Activated CD4-positive, alpha-beta memory T cell treated with anti-CD3 and anti-CD28 coated beads, Interleukin-2, amount 10 ng/mL, durations not matched to agents 7 days and 5 days (primary cell): Measurements from ENCODE around the gene ZBED1. TPM values are rescaled to one million over a fixed set of nuclear protein-coding genes. Genes with fewer than 3 reads are reported as not detected.
"Not testable (repeated sequence)": the region's sequence is repeated elsewhere in the genome, so short reads cannot be mapped to it uniquely, and the experiment has no call there.

Experiments
- CTCF ChIA-PET: fragments of 350-600 bp; sonication (Branson Sonifier 250); formaldehyde crosslinking; loops from one replicate; lab custom pipeline; 2021; ENCODE audit warnings: antibody characterized with exemption, inconsistent platforms; lab: Charles Lee
- POLR2A ChIA-PET: fragments of 350-600 bp; sonication (Branson Sonifier 250); formaldehyde crosslinking; loops from one replicate; lab custom pipeline; 2021; ENCODE audit warnings: antibody characterized with exemption; lab: Charles Lee
- DNase-seq: peaks from one replicate; pipeline ENCODE4 v3.0.0-alpha.2; 2020
- H3K27ac Mint-ChIP-seq: one replicate; pipeline ENCODE4 v1.8.0; 2021; ENCODE audit warnings: mild to moderate bottlenecking, mixed read lengths
- H3K27me3 Mint-ChIP-seq: one replicate; pipeline ENCODE4 v1.8.0; 2021; ENCODE audit warnings: mixed read lengths
- H3K36me3 Mint-ChIP-seq: one replicate; pipeline ENCODE4 v1.8.0; 2021; ENCODE audit warnings: low read depth, mixed read lengths
- H3K4me1 Mint-ChIP-seq: one replicate; pipeline ENCODE4 v1.8.0; 2021; ENCODE audit warnings: mixed read lengths
- H3K4me3 Mint-ChIP-seq: one replicate; pipeline ENCODE4 v1.8.0; 2021; ENCODE audit warnings: mild to moderate bottlenecking, mixed read lengths
- H3K9me3 Mint-ChIP-seq: one replicate; pipeline ENCODE4 v1.8.0; 2021; ENCODE audit warnings: mixed read lengths
- total RNA-seq, 2 experiments: library from RNA; stranded (reverse); gene quantifications; one replicate each; pipeline ENCODE4 v1.2.3, GENCODE V29; 2021

ZBED1 gene
- total RNA-seq, 2 experiments from 2014 or later = 29.6 to 31.0 TPM

DNA sequence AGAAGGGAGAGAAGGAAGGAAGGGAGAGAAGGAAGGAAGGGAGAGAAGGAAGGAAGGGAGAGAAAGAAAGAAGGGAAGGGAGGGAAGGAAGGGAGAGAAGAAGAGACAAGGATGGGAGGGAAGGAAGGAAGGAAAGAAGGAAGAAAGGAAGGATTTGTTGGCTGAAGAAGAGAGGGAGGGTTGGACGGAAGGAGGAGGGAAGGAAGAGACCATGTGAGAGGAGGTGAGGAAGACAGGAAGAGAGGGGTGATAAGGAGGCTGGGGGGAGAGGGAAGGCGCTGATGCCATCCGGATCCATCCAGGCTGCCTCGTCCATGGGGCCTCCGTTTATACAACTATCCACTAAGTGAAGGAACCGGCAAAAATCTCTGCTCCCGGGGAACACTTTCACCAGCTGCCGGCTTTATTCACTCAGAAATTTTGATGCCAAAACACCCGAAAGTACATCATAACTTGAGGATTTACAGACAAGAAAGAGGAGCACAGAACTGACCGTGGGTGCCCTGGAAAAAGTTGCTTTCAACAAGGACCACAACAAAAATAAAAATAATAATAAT is 14.9 kb downstream of the ZBED1 start:
- Mint-ChIP-seq H3K4me1 (no peaks in the 10 kb centered on the region), H3K27ac (no peak overlapping the region), H3K9me3 (no peaks in the 10 kb centered on the region), H3K27me3 (no peaks in the 10 kb centered on the region), H3K4me3 (no peak overlapping the region), H3K36me3 (peaks cover 27% of the 10 kb centered on the region)
- no peak for DNase-seq
- ChIA-PET POLR2A (no interaction called here), CTCF (no interaction called here)

DNA sequence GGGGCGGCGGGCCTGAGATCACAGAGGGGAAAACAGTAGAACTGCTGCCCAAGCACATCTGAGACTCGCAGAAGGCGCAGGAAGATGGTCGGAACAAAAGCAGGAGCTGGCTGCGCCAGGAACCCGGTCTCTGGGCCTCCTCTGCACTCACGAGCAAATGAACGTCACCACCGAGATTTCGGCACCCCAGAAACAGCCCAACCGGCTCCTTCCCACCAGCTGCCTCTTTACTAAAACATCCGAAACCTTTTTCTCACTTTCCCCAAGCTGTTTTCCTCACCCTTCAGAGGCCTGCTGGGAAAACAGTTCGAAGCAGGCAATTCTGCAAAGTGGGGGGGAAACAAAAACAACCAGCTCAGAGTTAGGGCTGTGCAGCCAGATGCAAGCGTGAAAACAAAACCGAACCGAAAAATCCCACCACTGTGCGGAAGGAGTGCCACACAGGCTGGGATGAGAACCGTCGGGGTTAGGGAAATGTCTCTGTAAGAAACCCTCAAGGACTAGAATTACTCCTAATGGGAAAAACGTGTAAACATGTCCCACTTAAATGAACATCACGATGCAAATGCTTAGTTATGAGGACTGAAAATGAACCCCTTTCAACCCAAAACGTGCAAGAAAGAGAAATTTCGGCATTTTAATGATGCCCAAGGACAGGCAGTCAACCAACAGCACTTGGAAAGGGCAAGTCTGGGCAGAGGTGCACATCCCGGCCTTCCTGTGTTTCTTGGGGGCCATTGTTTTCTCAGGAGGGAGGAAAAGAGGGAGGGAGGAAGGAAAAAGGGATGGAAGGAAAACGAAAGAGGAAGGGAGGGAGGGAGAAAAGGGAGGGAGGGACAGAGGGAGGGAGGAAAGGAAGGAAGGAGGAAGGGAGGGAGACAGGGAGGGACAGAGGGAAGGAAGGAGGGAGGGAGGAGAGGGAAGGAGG is 15.8 kb downstream of the ZBED1 start:
- ChIA-PET CTCF (no interaction called here), POLR2A (no interaction called here)
- no peaks in the 10 kb centered on the region for H3K4me1 Mint-ChIP-seq
- H3K9me3 Mint-ChIP-seq = peaks cover 3% of the 10 kb centered on the region
- H3K27me3 Mint-ChIP-seq = no peaks in the 10 kb centered on the region
- no peak overlapping the region for H3K27ac Mint-ChIP-seq
- H3K36me3 Mint-ChIP-seq = peaks cover 30% of the 10 kb centered on the region
- no peak for DNase-seq
- no peak overlapping the region for H3K4me3 Mint-ChIP-seq

GRCh38 chrX:2484256-2484655 is 16.5 kb downstream of the ZBED1 start:
- CTCF ChIA-PET = no interaction called here
- POLR2A ChIA-PET = no interaction called here
- H3K27ac Mint-ChIP-seq = no peak overlapping the region
- DNase-seq = no peak
- H3K4me1 Mint-ChIP-seq = no peaks in the 10 kb centered on the region
- H3K27me3 Mint-ChIP-seq = no peaks in the 10 kb centered on the region
- no peak overlapping the region for H3K4me3 Mint-ChIP-seq
- H3K9me3 Mint-ChIP-seq = peaks cover 7% of the 10 kb centered on the region
- H3K36me3 Mint-ChIP-seq = peaks cover 28% of the 10 kb centered on the region

DNA sequence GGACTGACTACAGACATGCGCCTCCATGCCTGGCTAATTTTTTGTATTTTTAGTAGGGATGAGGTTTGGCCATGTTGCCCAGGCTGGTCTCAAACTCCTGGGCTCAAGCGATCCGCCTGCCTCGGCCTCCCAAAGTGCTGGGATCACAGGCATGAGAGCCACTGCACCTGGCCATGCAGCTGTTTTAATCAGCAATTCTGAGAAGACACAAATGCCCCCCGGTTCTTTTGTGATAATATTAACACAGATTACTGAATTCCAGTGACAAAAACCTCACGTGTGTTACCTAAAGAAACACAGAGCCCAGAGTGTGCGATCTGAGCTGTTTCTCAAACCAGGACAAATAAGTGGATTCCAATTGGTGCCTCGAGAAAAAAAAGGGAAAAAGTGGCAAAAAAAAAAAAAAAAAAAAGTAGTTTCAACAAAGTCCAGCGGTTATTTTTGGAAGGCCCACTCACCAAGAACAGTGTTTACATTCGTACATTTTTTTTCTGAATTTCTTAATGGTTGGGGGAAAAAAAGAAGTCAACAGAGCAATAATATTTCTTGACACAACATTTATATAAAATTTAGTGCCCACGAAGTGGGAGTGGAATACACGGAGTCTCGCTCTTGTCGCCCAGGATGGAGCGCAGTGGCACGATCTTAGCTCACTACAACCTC is 17.2 kb downstream of the ZBED1 start:
- H3K9me3 Mint-ChIP-seq = peaks cover 7% of the 10 kb centered on the region
- peaks cover 21% of the 10 kb centered on the region for H3K36me3 Mint-ChIP-seq
- ChIA-PET CTCF (no interaction called here), POLR2A (no interaction called here)
- no peaks in the 10 kb centered on the region for H3K27me3 Mint-ChIP-seq
- H3K4me1 Mint-ChIP-seq = no peaks in the 10 kb centered on the region
- no peak for DNase-seq
- H3K4me3 Mint-ChIP-seq = no peak overlapping the region
- H3K27ac Mint-ChIP-seq = no peak overlapping the region

- DNase-seq, H3K4me1 Mint-ChIP-seq, POLR2A ChIA-PET, CTCF ChIA-PET, H3K4me3 Mint-ChIP-seq, H3K27me3 Mint-ChIP-seq, H3K9me3 Mint-ChIP-seq, H3K27ac Mint-ChIP-seq, H3K36me3 Mint-ChIP-seq: not testable (repeated sequence)
These were observed 19.2 kb downstream of the ZBED1 start for GRCh38 chrX:2481597-2481996.

DNA sequence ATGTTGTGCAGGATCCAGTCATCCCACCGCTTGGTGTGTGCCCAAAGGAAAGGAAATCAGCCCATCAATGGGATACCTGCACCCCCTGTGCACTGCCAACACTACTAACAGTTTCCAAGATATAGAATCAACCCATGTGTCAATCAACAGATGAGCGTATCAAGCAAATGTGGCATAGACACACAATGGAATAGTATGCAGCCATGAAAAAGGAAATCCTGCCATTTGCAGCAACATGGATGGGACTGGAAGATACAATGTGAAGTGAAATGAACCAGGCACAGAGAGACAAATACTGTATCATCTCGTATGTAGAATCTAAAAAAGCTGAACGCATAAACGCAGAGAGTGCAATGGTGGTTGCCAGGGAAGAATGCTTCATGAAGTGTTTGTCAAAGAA is 20.8 kb downstream of the ZBED1 start:
- POLR2A ChIA-PET, H3K36me3 Mint-ChIP-seq, H3K9me3 Mint-ChIP-seq, H3K27ac Mint-ChIP-seq, H3K27me3 Mint-ChIP-seq, H3K4me1 Mint-ChIP-seq, DNase-seq, CTCF ChIA-PET, H3K4me3 Mint-ChIP-seq: not testable (repeated sequence)

- Mint-ChIP-seq H3K4me1 (no peaks in the 10 kb centered on the region), H3K9me3 (peaks cover 7% of the 10 kb centered on the region), H3K4me3 (no peak overlapping the region), H3K36me3 (peaks cover 8% of the 10 kb centered on the region), H3K27ac (no peak overlapping the region), H3K27me3 (no peaks in the 10 kb centered on the region)
- ChIA-PET POLR2A (no interaction called here), CTCF (no interaction called here)
- no peak for DNase-seq
These were observed 21.4 kb downstream of the ZBED1 start for GRCh38 chrX:2479420-2479780.

DNA sequence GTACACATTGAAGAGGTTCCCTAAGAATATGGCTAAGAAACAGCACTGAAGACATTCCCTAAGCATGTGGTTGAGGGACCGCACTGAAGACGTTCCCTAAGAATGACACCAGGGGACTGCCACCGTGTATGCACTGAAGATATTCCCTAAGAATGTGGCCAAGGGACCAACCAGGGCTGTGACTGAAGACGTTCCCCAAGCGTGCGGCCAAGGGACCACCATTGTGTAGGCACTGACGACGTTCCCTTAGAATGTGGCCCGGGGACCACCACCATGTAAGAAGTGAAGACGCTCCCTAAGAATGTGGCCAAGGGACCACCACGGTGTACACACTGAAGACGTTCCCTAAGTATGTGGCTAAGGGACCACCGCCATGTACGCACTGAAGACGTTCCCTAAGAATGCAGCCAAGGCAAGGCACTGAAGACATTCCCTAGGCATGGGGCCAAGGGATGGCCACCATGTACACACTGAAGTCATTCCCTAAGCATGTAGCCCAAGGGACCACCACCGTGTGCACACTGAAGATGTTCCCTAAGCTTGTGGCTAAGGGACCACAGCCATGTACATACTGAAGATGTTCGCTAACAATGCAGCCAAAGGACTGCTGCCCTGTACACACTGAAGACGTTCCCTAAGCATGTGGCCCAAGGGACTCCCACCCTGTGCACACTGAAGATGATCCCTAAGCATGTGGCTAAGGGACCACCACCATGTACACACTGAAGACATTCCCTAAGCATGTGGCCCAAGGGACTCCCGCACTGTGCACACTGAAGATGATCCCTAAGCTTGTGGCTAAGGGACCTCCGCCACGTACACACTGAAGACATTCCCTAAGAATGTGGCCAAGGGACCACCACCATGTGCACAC is 22.0 kb downstream of the ZBED1 start:
- Mint-ChIP-seq H3K4me3 (no peak overlapping the region), H3K9me3 (peaks cover 7% of the 10 kb centered on the region), H3K4me1 (no peaks in the 10 kb centered on the region), H3K27me3 (no peaks in the 10 kb centered on the region), H3K27ac (no peak overlapping the region), H3K36me3 (peaks cover 8% of the 10 kb centered on the region)
- ChIA-PET CTCF (no interaction called here), POLR2A (no interaction called here)
- no peak for DNase-seq

DNA sequence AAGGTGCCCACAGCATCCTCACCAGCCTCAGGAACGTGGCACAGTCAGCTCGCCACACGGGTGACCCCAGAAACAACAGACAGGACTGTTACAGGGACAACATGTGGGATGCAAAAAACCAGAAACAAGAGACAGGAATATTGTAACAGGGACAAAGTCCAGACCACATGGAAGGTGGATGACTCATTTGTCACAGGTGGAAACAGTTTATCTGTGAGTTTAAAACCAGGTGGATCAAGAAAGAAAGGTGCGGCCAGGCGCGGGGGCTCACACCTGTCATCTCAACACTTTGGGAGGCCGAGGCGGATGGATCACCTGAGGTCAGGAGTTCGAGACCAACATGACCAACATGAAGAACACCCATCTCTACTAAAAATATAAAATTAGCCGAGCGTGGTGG is 23.5 kb downstream of the ZBED1 start:
- H3K4me1 Mint-ChIP-seq, H3K4me3 Mint-ChIP-seq, H3K27me3 Mint-ChIP-seq, H3K9me3 Mint-ChIP-seq, H3K36me3 Mint-ChIP-seq, DNase-seq, POLR2A ChIA-PET, CTCF ChIA-PET, H3K27ac Mint-ChIP-seq: not testable (repeated sequence)

- Mint-ChIP-seq H3K36me3 (peaks cover 6% of the 10 kb centered on the region), H3K9me3 (peaks cover 7% of the 10 kb centered on the region), H3K27ac (no peak overlapping the region), H3K4me1 (no peaks in the 10 kb centered on the region), H3K27me3 (no peaks in the 10 kb centered on the region), H3K4me3 (no peak overlapping the region)
- no peak for DNase-seq
- POLR2A ChIA-PET = no interaction called here
- CTCF ChIA-PET = no interaction called here
These were observed 25.6 kb downstream of the ZBED1 start for GRCh38 chrX:2474963-2475726.

DNA sequence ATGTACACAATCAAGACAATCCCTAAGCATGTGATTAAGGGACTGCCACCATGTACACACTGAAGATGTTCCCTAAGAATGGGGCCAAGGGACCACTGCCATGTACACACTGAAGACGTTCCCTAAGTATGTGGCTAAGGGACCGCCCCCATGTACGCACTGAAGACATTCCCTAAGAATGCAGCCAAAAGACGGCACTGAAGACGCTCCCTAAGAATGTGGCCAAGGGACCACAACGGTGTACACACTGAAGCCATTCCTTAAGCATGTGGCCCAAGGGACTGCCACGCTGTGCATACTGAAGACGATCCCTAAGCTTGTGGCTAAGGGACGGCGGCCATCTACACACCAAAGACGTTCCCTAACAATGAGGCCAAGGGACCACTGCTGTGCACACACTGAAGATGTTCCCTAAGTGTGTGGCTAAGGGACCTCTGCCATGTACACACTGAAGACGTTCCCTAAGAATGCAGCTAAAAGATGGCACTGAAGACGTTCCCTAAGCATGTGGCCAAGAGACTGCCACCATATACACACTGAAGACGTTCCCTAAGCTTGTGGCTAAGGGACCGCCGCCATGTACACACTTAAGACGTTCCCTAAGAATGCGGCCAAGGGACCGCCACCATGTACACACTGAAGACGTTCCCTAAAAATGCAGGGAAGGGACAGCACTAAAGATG is 26.4 kb downstream of the ZBED1 start:
- H3K9me3 Mint-ChIP-seq = peaks cover 8% of the 10 kb centered on the region
- CTCF ChIA-PET = no interaction called here
- H3K4me1 Mint-ChIP-seq = no peaks in the 10 kb centered on the region
- no peak overlapping the region for H3K27ac Mint-ChIP-seq
- H3K36me3 Mint-ChIP-seq = peaks cover 4% of the 10 kb centered on the region
- DNase-seq = no peak
- no peak overlapping the region for H3K4me3 Mint-ChIP-seq
- POLR2A ChIA-PET = no interaction called here
- H3K27me3 Mint-ChIP-seq = no peaks in the 10 kb centered on the region

DNA sequence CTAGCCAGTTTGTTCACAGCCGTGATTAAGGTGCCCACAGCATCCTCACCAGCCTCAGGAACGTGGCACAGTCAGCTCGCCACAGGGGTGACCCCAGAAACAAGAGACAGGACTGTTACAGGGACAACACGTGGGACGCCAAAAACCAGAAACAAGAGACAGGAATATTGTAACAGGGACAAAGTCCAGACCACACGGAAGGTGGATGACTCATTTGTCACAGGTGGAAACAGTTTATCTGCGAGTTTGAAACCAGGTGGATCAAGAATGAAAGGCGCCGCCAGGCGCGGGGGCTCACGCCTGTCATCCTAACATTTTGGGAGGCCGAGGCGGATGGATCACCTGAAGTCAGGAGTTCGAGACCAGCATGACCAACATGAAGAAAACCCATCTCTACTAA is 27.7 kb downstream of the ZBED1 start:
- POLR2A ChIA-PET, H3K27ac Mint-ChIP-seq, DNase-seq, H3K9me3 Mint-ChIP-seq, H3K36me3 Mint-ChIP-seq, H3K4me1 Mint-ChIP-seq, CTCF ChIA-PET, H3K4me3 Mint-ChIP-seq, H3K27me3 Mint-ChIP-seq: not testable (repeated sequence)
